Esophagus (tissue), 2 donors: Measurements from ENCODE around the gene TLCD4. TPM values are rescaled to one million over a fixed set of nuclear protein-coding genes. Genes with fewer than 3 reads are reported as not detected.

Experiments used
- H3K27ac ChIP-seq, 2 donors: one replicate each; pipeline ENCODE4 v1.5.1; 2013; ENCODE audit warnings: low read depth in 2 of 2, mild to moderate bottlenecking in 2 of 2, inconsistent platforms in 1 of 2, low read length in 1 of 2, moderate library complexity in 1 of 2
- H3K27me3 ChIP-seq, 2 donors: one replicate each; pipeline ENCODE4 v1.6.1; 2013; ENCODE audit warnings: low read length in 2 of 2, control low read depth in 1 of 2, mild to moderate bottlenecking in 1 of 2; ENCODE audit not compliant: insufficient read depth in 2 of 2, control insufficient read depth in 1 of 2
- H3K36me3 ChIP-seq, 2 donors: one replicate each; pipeline ENCODE4 v1.6.1; 2013; ENCODE audit warnings: low read length in 1 of 2; ENCODE audit not compliant: control insufficient read depth in 2 of 2, insufficient read depth in 2 of 2
- H3K4me1 ChIP-seq, 2 donors: one replicate each; pipeline ENCODE4 v1.6.1; 2013; ENCODE audit warnings: low read length in 1 of 2; ENCODE audit not compliant: control insufficient read depth in 2 of 2, insufficient read depth in 2 of 2
- H3K4me3 ChIP-seq, 2 donors: one replicate each; pipeline ENCODE4 v1.5.1; 2013; ENCODE audit warnings: low read length in 2 of 2, mild to moderate bottlenecking in 2 of 2, low read depth in 1 of 2, moderate library complexity in 1 of 2
- H3K9me3 ChIP-seq, 2 donors: one replicate each; pipeline ENCODE4 v1.6.1; 2013; ENCODE audit warnings: mild to moderate bottlenecking in 2 of 2, low read depth in 1 of 2, low read length in 1 of 2, moderate library complexity in 1 of 2; ENCODE audit not compliant: control insufficient read depth in 2 of 2, insufficient read depth in 1 of 2
- WGBS, 2 donors: extraction: QIAGEN DNeasy Blood & Tissue Kit; methylation state at CpG; one replicate each; pipeline ENCODE4 v1.1.7; 2013; 5-methylcytosine and 5-hydroxymethylcytosine counted together
- polyA plus RNA-seq, 2 donors: library from polyadenylated mRNA; stranded (reverse); fragments of 200-250 nt; gene quantifications; one replicate each; pipeline ENCODE4 v1.2.3, GENCODE V29; 2013
- donor health status: healthy with polysubstance abuse.
- donor health status: Bipolar disorder and iron deficiency.

Gene TLCD4, protein sequence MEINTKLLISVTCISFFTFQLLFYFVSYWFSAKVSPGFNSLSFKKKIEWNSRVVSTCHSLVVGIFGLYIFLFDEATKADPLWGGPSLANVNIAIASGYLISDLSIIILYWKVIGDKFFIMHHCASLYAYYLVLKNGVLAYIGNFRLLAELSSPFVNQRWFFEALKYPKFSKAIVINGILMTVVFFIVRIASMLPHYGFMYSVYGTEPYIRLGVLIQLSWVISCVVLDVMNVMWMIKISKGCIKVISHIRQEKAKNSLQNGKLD
- polyA plus RNA-seq = under 1 TPM; 0.37 to 0.46 TPM

DNA sequence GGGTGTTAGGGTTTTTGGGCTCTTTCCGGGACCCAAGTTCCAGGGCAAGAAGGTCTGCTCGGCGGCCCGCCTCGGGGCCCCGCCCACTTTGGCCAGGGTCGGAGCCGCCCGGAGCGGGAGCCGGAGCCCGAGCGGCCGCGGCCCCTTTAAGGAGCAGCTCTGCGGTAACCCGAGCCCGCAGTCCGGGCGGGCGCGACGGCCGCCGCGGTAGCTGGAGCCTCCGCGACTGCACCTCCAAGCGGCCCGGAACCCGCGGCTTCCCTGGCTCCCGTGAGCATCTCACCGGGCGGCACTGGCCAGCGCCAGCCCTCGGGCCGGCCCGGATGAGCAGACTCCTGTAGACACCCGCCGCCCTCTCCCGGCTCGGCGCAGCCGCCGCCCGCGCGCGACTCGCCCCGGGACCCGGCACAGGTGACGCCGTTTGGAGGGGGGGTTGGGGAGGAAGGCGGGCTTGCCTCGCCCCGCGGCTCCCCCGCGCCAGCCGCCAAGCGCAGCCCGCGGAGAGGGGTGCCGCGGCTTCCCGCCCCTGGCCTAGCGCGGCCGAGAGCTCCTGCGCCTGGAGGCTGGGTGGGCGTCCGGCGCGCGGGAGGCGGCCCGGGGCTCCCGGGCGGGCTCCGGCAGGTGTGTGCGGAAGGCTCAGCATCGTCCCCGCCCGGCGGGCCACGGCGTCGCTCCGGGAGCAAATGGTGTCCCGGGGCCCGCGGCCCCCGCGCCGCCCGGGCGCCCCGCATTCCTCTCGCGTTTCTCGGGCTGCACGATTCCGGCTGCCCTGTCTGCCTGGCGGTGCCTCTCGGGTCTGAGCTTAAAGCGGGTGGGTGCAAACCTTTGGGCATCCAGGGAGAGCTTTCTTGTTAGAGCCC is at the start of gene TLCD4:
TLCD4 (plus strand) TSS at position 149 of the 860 bp plus-strand sequence. CDS start 26,547 bp downstream, outside the sequence.
- Histone ChIP-seq H3K27ac (peak within 1 kb of the TSS in 1 of 2 donors; percentile 6), H3K9me3 (no peaks in the 10 kb centered on the region), H3K4me3 (peak within 1 kb of the TSS; percentile 68 to 77), H3K36me3 (no peaks in the 10 kb centered on the region), H3K27me3 (no peaks in the 10 kb centered on the region), H3K4me1 (peaks cover 0 to 5% of the 10 kb centered on the region in 2 donors)
- WGBS, 2 donors = 0% methylated on average over 50 to 108 of the region's 108 CpGs

DNA sequence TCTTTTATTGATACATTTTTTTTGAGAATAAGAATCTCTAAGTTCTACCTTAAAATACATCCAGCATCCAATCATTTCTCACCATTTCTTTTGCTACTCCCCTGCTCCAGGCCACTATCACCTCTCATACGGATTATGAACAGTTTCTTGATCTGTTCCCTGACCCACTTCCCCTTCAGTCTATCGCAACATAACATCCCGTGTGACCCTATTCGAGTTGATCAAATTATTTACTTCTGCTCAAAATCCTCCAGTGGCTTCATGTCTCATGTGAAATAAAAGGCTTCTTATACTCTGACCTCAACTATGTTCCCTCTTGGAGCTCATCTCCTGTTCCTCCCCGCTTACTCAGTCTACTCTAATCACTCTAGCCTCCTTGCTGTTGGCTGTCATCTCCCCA is 49.6 kb upstream of the TLCD4 start:
- Histone ChIP-seq H3K4me1 (no peaks in the 10 kb centered on the region), H3K4me3 (no peak overlapping the region), H3K27ac (no peak overlapping the region), H3K9me3 (no peaks in the 10 kb centered on the region), H3K27me3 (no peaks in the 10 kb centered on the region), H3K36me3 (no peaks in the 10 kb centered on the region)
- 80 to 85% methylated on average over 5 of the region's 5 CpGs for WGBS, 2 donors

GRCh38 chr1:95068956-95069709 is 48.0 kb upstream of the TLCD4 start:
- Histone ChIP-seq H3K9me3 (no peaks in the 10 kb centered on the region), H3K27ac (no peak overlapping the region), H3K36me3 (no peaks in the 10 kb centered on the region), H3K4me3 (no peak overlapping the region), H3K27me3 (no peaks in the 10 kb centered on the region), H3K4me1 (no peaks in the 10 kb centered on the region)
- 66 to 85% methylated on average over 6 of the region's 6 CpGs for WGBS, 2 donors

DNA sequence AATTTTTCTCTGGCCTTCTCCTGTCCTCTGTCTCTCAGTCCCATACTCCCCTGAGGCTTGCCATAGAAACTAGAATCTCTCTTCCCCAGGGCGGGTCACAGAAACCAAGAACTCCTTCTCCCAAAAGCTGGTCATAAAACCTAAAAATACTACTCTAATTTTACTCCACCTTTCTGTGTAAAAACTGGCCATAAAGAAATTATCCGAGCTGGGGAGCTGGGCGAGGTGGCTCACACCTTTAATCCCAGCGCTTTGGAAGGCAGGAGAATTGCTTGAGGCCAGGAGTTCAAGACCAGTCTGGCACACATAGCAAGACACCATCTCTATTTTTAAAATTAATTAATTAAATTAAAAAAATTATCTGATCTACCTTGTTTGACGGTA is 47.5 kb upstream of the TLCD4 start:
- WGBS, 2 donors = 88 to 93% methylated on average over 5 of the region's 5 CpGs
- Histone ChIP-seq H3K27me3 (no peaks in the 10 kb centered on the region), H3K27ac (no peak overlapping the region), H3K9me3 (no peaks in the 10 kb centered on the region), H3K36me3 (no peaks in the 10 kb centered on the region), H3K4me1 (no peaks in the 10 kb centered on the region), H3K4me3 (no peak overlapping the region)

DNA sequence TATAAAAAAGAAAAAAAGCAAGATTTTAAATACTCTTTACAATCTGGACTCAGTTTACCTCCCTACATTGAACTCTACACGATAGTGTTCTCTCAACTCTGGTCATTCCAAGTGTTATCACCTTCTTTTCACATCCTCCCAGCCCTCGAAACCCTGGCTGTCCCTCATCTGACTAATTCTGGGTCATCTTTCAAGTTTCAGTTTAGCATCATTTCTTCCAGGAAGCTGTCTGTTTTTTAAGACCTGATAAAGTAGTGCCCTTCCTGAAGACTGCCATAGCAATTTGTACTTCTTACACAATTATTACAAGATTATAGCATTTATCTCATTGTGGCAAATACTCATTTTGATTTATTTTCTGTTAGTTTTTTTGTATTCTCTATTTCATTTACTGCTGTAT is 45.6 kb upstream of the TLCD4 start:
- Histone ChIP-seq H3K9me3 (no peaks in the 10 kb centered on the region), H3K4me1 (peaks cover 0 to 2% of the 10 kb centered on the region in 2 donors), H3K27ac (no peak overlapping the region), H3K36me3 (no peaks in the 10 kb centered on the region), H3K4me3 (peak overlapping the region in 1 of 2 donors; percentile 75), H3K27me3 (no peaks in the 10 kb centered on the region)
- 72 to 80% methylated on average over 2 of the region's 2 CpGs for WGBS, 2 donors

GRCh38 chr1:95072117-95072516 is 45.0 kb upstream of the TLCD4 start:
- Histone ChIP-seq H3K9me3 (no peaks in the 10 kb centered on the region), H3K4me3 (peak overlapping the region; percentile 69 to 75), H3K4me1 (peaks cover 0 to 2% of the 10 kb centered on the region in 2 donors), H3K27me3 (no peaks in the 10 kb centered on the region), H3K27ac (peak overlapping the region; percentile 48 to 76), H3K36me3 (no peaks in the 10 kb centered on the region)
- WGBS, 2 donors = 8 to 9% methylated on average over 7 of the region's 7 CpGs

DNA sequence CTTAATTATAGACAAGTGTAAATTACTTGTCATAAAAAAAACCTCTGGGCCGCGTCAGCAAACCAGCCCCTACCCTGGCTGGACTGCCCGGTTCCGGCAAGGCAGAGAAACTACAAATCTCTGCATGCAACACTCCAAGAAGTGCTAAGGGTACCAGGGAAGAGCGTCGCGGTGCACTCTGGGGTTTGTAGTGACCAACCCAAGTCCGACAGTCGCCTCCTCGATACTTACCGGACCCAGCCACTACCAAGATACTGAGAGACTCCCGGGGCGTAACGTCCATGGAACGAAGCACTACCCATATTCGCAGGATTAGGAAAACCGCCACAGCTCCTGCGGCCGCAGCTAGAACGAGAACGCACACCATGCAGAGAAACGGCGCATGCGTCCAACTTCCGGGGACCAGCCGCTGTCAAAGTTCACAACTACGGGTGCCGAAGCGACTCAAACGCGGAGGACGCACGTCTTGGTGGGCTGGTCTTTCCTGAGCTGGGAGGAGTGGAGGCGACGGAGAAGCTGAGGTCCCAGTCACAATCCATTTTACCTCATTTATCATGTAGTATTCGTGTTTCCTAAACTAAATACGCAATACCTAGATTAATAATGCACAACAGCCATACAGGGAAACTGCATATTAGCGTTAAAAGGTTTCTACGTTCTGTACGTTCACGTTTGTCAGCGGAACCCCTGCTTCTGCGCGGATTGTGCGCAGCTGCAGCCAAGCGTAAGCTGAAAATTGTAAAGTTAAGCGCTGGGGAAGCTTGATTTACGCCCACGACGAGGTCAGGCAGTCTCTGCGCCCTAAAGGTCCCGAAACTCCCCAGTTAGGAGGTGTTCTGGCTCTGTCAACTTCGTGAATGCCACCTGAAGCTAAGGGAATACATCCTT is 44.4 kb upstream of the TLCD4 start, which contains the start of gene ALG14:
ALG14 (minus strand) TSS at position 420 of the 888 bp plus-strand sequence; CDS start at position 367, 53 bp downstream.
- no peaks in the 10 kb centered on the region for H3K27me3 ChIP-seq

GRCh38 chr1:95073446-95073845 is 43.7 kb upstream of the TLCD4 start:
- H3K4me1 ChIP-seq = peaks cover 0 to 2% of the 10 kb centered on the region in 2 donors
- no peaks in the 10 kb centered on the region for H3K36me3 ChIP-seq
- H3K9me3 ChIP-seq = no peaks in the 10 kb centered on the region
- peak overlapping the region; percentile 69 to 75 for H3K4me3 ChIP-seq
- peak overlapping the region; percentile 76 to 95 for H3K27ac ChIP-seq
- no peaks in the 10 kb centered on the region for H3K27me3 ChIP-seq
- WGBS, 2 donors = 12 to 18% methylated on average over 3 of the region's 3 CpGs

More for the DNA sequence above, 44.4 kb upstream of the TLCD4 start, which contains the start of gene ALG14:
- Histone ChIP-seq H3K4me3 (peak within 1 kb of the TSS; percentile 69 to 75), H3K9me3 (no peaks in the 10 kb centered on the region), H3K4me1 (peaks cover 0 to 2% of the 10 kb centered on the region in 2 donors), H3K36me3 (no peaks in the 10 kb centered on the region), H3K27ac (peak within 1 kb of the TSS; percentile 76 to 95)
- 0% methylated on average over 53 of the region's 53 CpGs for WGBS, 2 donors
